ENCODE results near the gene OGFOD2.

OGFOD2 gene

GRCh38 chr12:122955156-122955555 lies 19.9 kb upstream of the OGFOD2 start:
- no peak for DNase-seq (ENCODE audit: extremely low read depth, insufficient read length)
- Histone ChIP-seq H3K4me3 (replicated peaks; ENCODE audit: low read depth, low read length) (no peak overlapping the region), H3K27me3 (replicated peaks; ENCODE audit: control insufficient read depth, insufficient read depth, low read length) (no peaks in the 10 kb centered on the region), H3K36me3 (ENCODE audit: control insufficient read depth, insufficient read depth, low read length) (no peaks in the 10 kb centered on the region)
- TF ChIP-seq, protein P1, sequence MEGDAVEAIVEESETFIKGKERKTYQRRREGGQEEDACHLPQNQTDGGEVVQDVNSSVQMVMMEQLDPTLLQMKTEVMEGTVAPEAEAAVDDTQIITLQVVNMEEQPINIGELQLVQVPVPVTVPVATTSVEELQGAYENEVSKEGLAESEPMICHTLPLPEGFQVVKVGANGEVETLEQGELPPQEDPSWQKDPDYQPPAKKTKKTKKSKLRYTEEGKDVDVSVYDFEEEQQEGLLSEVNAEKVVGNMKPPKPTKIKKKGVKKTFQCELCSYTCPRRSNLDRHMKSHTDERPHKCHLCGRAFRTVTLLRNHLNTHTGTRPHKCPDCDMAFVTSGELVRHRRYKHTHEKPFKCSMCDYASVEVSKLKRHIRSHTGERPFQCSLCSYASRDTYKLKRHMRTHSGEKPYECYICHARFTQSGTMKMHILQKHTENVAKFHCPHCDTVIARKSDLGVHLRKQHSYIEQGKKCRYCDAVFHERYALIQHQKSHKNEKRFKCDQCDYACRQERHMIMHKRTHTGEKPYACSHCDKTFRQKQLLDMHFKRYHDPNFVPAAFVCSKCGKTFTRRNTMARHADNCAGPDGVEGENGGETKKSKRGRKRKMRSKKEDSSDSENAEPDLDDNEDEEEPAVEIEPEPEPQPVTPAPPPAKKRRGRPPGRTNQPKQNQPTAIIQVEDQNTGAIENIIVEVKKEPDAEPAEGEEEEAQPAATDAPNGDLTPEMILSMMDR (IDR thresholded peaks at IDR 0.05; ENCODE audit: insufficient read depth, low read length, poor library complexity, severe bottlenecking) = no peak

DNA sequence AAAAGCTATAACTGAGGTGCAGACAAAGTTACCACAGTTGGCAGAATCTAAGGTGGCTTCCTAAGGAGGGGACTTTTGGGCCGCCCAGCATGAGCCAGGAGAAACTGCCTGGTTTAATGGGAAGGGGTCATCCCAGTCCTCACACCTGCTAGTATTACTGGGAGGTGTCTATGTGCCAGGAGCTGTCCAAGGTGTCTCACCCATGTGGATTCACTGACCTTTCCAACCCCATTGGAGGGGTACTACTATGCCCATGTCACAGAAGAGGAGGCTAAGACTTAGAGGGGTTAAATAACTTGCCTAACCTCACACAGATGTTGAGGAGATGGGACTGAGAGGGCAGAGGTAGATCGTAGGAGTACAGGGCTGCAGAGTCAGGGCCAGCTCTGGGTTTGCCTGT lies 19.0 kb upstream of the OGFOD2 start:
- H3K27me3 ChIP-seq (replicated peaks; ENCODE audit: control insufficient read depth, insufficient read depth, low read length) = no peaks in the 10 kb centered on the region
- TF ChIP-seq, protein P1 (IDR thresholded peaks at IDR 0.05; ENCODE audit: insufficient read depth, low read length, poor library complexity, severe bottlenecking) = no peak
- H3K36me3 ChIP-seq (ENCODE audit: control insufficient read depth, insufficient read depth, low read length) = no peaks in the 10 kb centered on the region
- no peak for DNase-seq (ENCODE audit: extremely low read depth, insufficient read length)
- H3K4me3 ChIP-seq (replicated peaks; ENCODE audit: low read depth, low read length) = no peak overlapping the region

GRCh38 chr12:122958198-122958888 lies 16.7 kb upstream of the OGFOD2 start:
- Histone ChIP-seq H3K27me3 (replicated peaks; ENCODE audit: control insufficient read depth, insufficient read depth, low read length) (no peaks in the 10 kb centered on the region), H3K4me3 (replicated peaks; ENCODE audit: low read depth, low read length) (no peak overlapping the region), H3K36me3 (ENCODE audit: control insufficient read depth, insufficient read depth, low read length) (no peaks in the 10 kb centered on the region)
- TF ChIP-seq, protein P1 (IDR thresholded peaks at IDR 0.05; ENCODE audit: insufficient read depth, low read length, poor library complexity, severe bottlenecking) = no peak
- no peak for DNase-seq (ENCODE audit: extremely low read depth, insufficient read length)

- DNase-seq (ENCODE audit: extremely low read depth, insufficient read length) = no peak
- Histone ChIP-seq H3K27me3 (replicated peaks; ENCODE audit: control insufficient read depth, insufficient read depth, low read length) (no peaks in the 10 kb centered on the region), H3K4me3 (replicated peaks; ENCODE audit: low read depth, low read length) (no peak overlapping the region), H3K36me3 (ENCODE audit: control insufficient read depth, insufficient read depth, low read length) (no peaks in the 10 kb centered on the region)
- TF ChIP-seq, protein P1 (IDR thresholded peaks at IDR 0.05; ENCODE audit: insufficient read depth, low read length, poor library complexity, severe bottlenecking) = no peak
Observed at GRCh38 chr12:122959566-122960192, 15.4 kb upstream of the OGFOD2 start.

- Histone ChIP-seq H3K27me3 (replicated peaks; ENCODE audit: control insufficient read depth, insufficient read depth, low read length) (no peaks in the 10 kb centered on the region), H3K4me3 (replicated peaks; ENCODE audit: low read depth, low read length) (no peak overlapping the region), H3K36me3 (ENCODE audit: control insufficient read depth, insufficient read depth, low read length) (no peaks in the 10 kb centered on the region)
- DNase-seq (ENCODE audit: extremely low read depth, insufficient read length) = no peak
- TF ChIP-seq, protein P1 (IDR thresholded peaks at IDR 0.05; ENCODE audit: insufficient read depth, low read length, poor library complexity, severe bottlenecking) = no peak
Observed at GRCh38 chr12:122960193-122960569, 14.9 kb upstream of the OGFOD2 start.

Data from GM06990 (cell line).